SK-N-SH treated with all-trans-retinoic acid at 6 μM for 48 hours (cell line): ENCODE results near the gene SPRR4.

Source experiments
- ATAC-seq: fragments of 200-7000 bp; cut with Tn5 transposase; 3 replicates; pipeline ENCODE4 v1.9.1; 2020; ENCODE audit warnings: mild to moderate bottlenecking, moderate library complexity
- ARNTL ChIP-seq: fragments of 450-650 bp; formaldehyde crosslinking; IDR thresholded peaks from 2 replicates; pipeline ENCODE4 v1.5.0; 2020; ENCODE audit warnings: low read depth, mild to moderate bottlenecking, moderate library complexity, borderline replicate concordance
- BACH2 ChIP-seq: fragments of 250-450 bp; sonication (Bioruptor Pico); IDR thresholded peaks from 2 replicates; pipeline ENCODE4 v1.9.0; 2021; ENCODE audit warnings: mild to moderate bottlenecking, borderline replicate concordance
- CREB5 ChIP-seq: fragments of 250-450 bp; sonication (Bioruptor Pico); IDR thresholded peaks from 2 replicates; pipeline ENCODE4 v1.5.1; 2020; ENCODE audit warnings: low read depth, mild to moderate bottlenecking, moderate library complexity
- CSDC2 ChIP-seq: fragments of 250-450 bp; sonication (Bioruptor Pico); IDR thresholded peaks from 2 replicates; pipeline ENCODE4 v1.5.0; 2020; ENCODE audit warnings: mild to moderate bottlenecking, moderate library complexity
- CSRNP3 ChIP-seq: fragments of 250-450 bp; sonication (Bioruptor Pico); IDR thresholded peaks from 2 replicates; pipeline ENCODE4 v1.5.1; 2021; ENCODE audit warnings: mild to moderate bottlenecking, moderate library complexity
- ESRRG ChIP-seq: fragments of 250-450 bp; sonication (Bioruptor Pico); IDR thresholded peaks from 2 replicates; pipeline ENCODE4 v1.6.1; 2021; ENCODE audit warnings: mild to moderate bottlenecking
- GLIS3 ChIP-seq: fragments of 250-450 bp; sonication (Bioruptor Pico); IDR thresholded peaks from 2 replicates; pipeline ENCODE4 v1.5.0; 2020; ENCODE audit warnings: mild to moderate bottlenecking, moderate library complexity
- ISL1 ChIP-seq: fragments of 250-450 bp; sonication (Bioruptor Pico); IDR thresholded peaks from 2 replicates; pipeline ENCODE4 v2.1.2; 2022; ENCODE audit warnings: mild to moderate bottlenecking, moderate library complexity
- OSR1 ChIP-seq: fragments of 250-450 bp; sonication (Bioruptor Pico); IDR thresholded peaks from 2 replicates; pipeline ENCODE4 v1.8.0; 2022; ENCODE audit warnings: moderate library complexity, mild to moderate bottlenecking, inconsistent platforms
- PATZ1 ChIP-seq: fragments of 250-450 bp; sonication (Bioruptor Pico); IDR thresholded peaks from 2 replicates; pipeline ENCODE4 v1.8.0; 2020; ENCODE audit warnings: mild to moderate bottlenecking, moderate library complexity, borderline replicate concordance
- PPARA ChIP-seq: fragments of 250-450 bp; sonication (Bioruptor Pico); IDR thresholded peaks from 2 replicates; pipeline ENCODE4 v1.5.0; 2020; ENCODE audit warnings: mild to moderate bottlenecking, borderline replicate concordance
- RARB ChIP-seq: fragments of 250-450 bp; sonication (Bioruptor Pico); IDR thresholded peaks from 2 replicates; pipeline ENCODE4 v1.8.0; 2021; ENCODE audit warnings: mild to moderate bottlenecking, moderate library complexity
- SNAI2 ChIP-seq: fragments of 250-450 bp; sonication (Bioruptor Pico); IDR thresholded peaks from 2 replicates; pipeline ENCODE4 v1.5.0; 2020; ENCODE audit warnings: mild to moderate bottlenecking, moderate library complexity
- TCF4 ChIP-seq: fragments of 250-450 bp; sonication (Bioruptor Pico); IDR thresholded peaks from 2 replicates; pipeline ENCODE4 v1.8.0; 2021; ENCODE audit warnings: mild to moderate bottlenecking, moderate library complexity, borderline replicate concordance
- TSHZ2 ChIP-seq: fragments of 250-450 bp; sonication (Bioruptor Pico); IDR thresholded peaks from 2 replicates; pipeline ENCODE4 v1.5.0; 2020; ENCODE audit warnings: mild to moderate bottlenecking, moderate library complexity
- ZC3H10 ChIP-seq: fragments of 250-450 bp; sonication (Bioruptor Pico); IDR thresholded peaks from 2 replicates; pipeline ENCODE4 v1.5.1; 2021; ENCODE audit warnings: mild to moderate bottlenecking, moderate library complexity
- ZFP3 ChIP-seq: fragments of 250-450 bp; sonication (Bioruptor Pico); IDR thresholded peaks from 2 replicates; pipeline ENCODE4 v1.5.0; 2020; ENCODE audit warnings: mild to moderate bottlenecking, moderate library complexity
- ZFP30 ChIP-seq: fragments of 450-650 bp; formaldehyde crosslinking; IDR thresholded peaks from 2 replicates; pipeline ENCODE4 v1.5.0; 2022; ENCODE audit warnings: mild to moderate bottlenecking, moderate library complexity
- ZNF565 ChIP-seq: fragments of 450-650 bp; formaldehyde crosslinking; conservative IDR thresholded peaks from 2 replicates; pipeline ENCODE4 v1.5.0; 2020; ENCODE audit warnings: low read depth, mild to moderate bottlenecking, moderate library complexity
- ZNF70 ChIP-seq: fragments of 450-650 bp; formaldehyde crosslinking; IDR thresholded peaks from 2 replicates; pipeline ENCODE4 v1.5.0; 2020; ENCODE audit warnings: mild to moderate bottlenecking, moderate library complexity

Gene SPRR4

GRCh38 chr1:152960452-152961044, 9.9 kb upstream of the SPRR4 start:
- TF ChIP-seq ZNF70 (CRISPR knock-in tag) (no peak), BACH2 (CRISPR knock-in tag) (no peak), PATZ1 (CRISPR knock-in tag) (no peak), TCF4 (CRISPR knock-in tag) (no peak), TSHZ2 (no peak), GLIS3 (no peak), ZFP30 (no peak), ZFP3 (CRISPR knock-in tag) (no peak), CREB5 (CRISPR knock-in tag) (no peak), ESRRG (no peak), ZC3H10 (CRISPR knock-in tag) (no peak), ARNTL (CRISPR knock-in tag) (no peak), OSR1 (CRISPR knock-in tag) (no peak), RARB (CRISPR knock-in tag) (no peak), CSDC2 (CRISPR knock-in tag) (no peak)

GRCh38 chr1:152961226-152961891, 9.1 kb upstream of the SPRR4 start:
- no peak for TF ChIP-seq TCF4 (CRISPR knock-in tag)
- TF ChIP-seq ARNTL (CRISPR knock-in tag) = no peak
- no peak for TF ChIP-seq SNAI2 (CRISPR knock-in tag)
- no peak for TF ChIP-seq ZNF565
- no peak for TF ChIP-seq GLIS3
- no peak for TF ChIP-seq PATZ1 (CRISPR knock-in tag)
- no peak for TF ChIP-seq ISL1 (CRISPR knock-in tag)
- ATAC-seq = no peak; the same call in 2 of the 3 replicates

More at GRCh38 chr1:152960452-152961044, 9.9 kb upstream of the SPRR4 start:
- ATAC-seq = no peak

GRCh38 chr1:152962876-152963415, 7.5 kb upstream of the SPRR4 start:
- no peak for ATAC-seq
- TF ChIP-seq GLIS3 (no peak), ISL1 (CRISPR knock-in tag) (no peak), ESRRG (no peak), ZFP30 (no peak)

- ATAC-seq = no peak
- TF ChIP-seq ZNF70 (CRISPR knock-in tag) = no peak
These were observed 5.9 kb upstream of the SPRR4 start for GRCh38 chr1:152964536-152964935.

GRCh38 chr1:152965853-152966252, 4.6 kb upstream of the SPRR4 start:
- ATAC-seq = no peak
- TF ChIP-seq CREB5 (CRISPR knock-in tag) (no peak), GLIS3 (no peak), PPARA (CRISPR knock-in tag) (no peak), RARB (CRISPR knock-in tag) (no peak), ESRRG (no peak), BACH2 (CRISPR knock-in tag) (no peak), CSRNP3 (CRISPR knock-in tag) (no peak)
